ENCODE results near the gene TSPYL1.

TSPYL1 gene

GRCh38 chr6:116313101-116313776, 33.5 kb upstream of the TSPYL1 start:
- Histone ChIP-seq H3K4me1 (ENCODE audit: control insufficient read depth, insufficient read depth, low read length) (peaks cover 2% of the 10 kb centered on the region), H3K27me3 (ENCODE audit: control insufficient read depth, insufficient read depth, low read length) (no peaks in the 10 kb centered on the region), H3K9ac (ENCODE audit: low read length) (no peak overlapping the region), H3K36me3 (ENCODE audit: control insufficient read depth, insufficient read depth, low read length) (no peaks in the 10 kb centered on the region), H3K4me3 (ENCODE audit: low read length) (no peak overlapping the region), H3K27ac (ENCODE audit: low read depth, low read length) (no peak overlapping the region)

DNA sequence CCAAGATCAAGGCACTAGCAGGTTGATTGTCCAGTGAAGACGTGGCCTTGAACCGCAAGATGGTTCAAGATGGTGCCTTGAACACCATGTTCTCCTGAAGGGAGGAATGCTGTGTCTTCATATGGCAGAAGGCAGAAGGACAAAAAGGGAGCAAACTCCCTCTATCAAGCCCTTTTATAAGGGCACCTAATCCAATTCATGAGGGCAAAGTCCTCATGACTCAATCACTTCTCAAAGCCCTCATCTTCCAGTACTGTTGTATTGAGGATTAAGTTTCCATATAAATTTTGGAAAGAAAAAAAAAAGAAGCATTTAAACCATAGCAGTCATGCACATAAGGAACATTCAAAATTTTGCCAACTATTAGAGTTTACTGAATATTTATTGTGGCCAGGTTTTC, 29.9 kb upstream of the TSPYL1 start:
- H3K9ac ChIP-seq (ENCODE audit: low read length) = no peak overlapping the region
- no peak overlapping the region for H3K4me3 ChIP-seq (ENCODE audit: low read length)
- no peaks in the 10 kb centered on the region for H3K36me3 ChIP-seq (ENCODE audit: control insufficient read depth, insufficient read depth, low read length)
- peaks cover 2% of the 10 kb centered on the region for H3K4me1 ChIP-seq (ENCODE audit: control insufficient read depth, insufficient read depth, low read length)
- no peak overlapping the region for H3K27ac ChIP-seq (ENCODE audit: low read depth, low read length)
- H3K27me3 ChIP-seq (ENCODE audit: control insufficient read depth, insufficient read depth, low read length) = no peaks in the 10 kb centered on the region

- no peak overlapping the region for H3K4me3 ChIP-seq (ENCODE audit: low read length)
- H3K9ac ChIP-seq (ENCODE audit: low read length) = no peak overlapping the region
- no peak overlapping the region for H3K27ac ChIP-seq (ENCODE audit: low read depth, low read length)
- peaks cover 2% of the 10 kb centered on the region for H3K4me1 ChIP-seq (ENCODE audit: control insufficient read depth, insufficient read depth, low read length)
- H3K36me3 ChIP-seq (ENCODE audit: control insufficient read depth, insufficient read depth, low read length) = no peaks in the 10 kb centered on the region
- H3K27me3 ChIP-seq (ENCODE audit: control insufficient read depth, insufficient read depth, low read length) = no peaks in the 10 kb centered on the region
Measured at GRCh38 chr6:116309001-116309400, 29.3 kb upstream of the TSPYL1 start.

- Histone ChIP-seq H3K9ac (ENCODE audit: low read length) (no peak overlapping the region), H3K4me1 (ENCODE audit: control insufficient read depth, insufficient read depth, low read length) (no peaks in the 10 kb centered on the region), H3K27ac (ENCODE audit: low read depth, low read length) (no peak overlapping the region), H3K36me3 (ENCODE audit: control insufficient read depth, insufficient read depth, low read length) (no peaks in the 10 kb centered on the region), H3K4me3 (ENCODE audit: low read length) (no peak overlapping the region), H3K27me3 (ENCODE audit: control insufficient read depth, insufficient read depth, low read length) (no peaks in the 10 kb centered on the region)
Measured at GRCh38 chr6:116307633-116308032, 27.9 kb upstream of the TSPYL1 start.

DNA sequence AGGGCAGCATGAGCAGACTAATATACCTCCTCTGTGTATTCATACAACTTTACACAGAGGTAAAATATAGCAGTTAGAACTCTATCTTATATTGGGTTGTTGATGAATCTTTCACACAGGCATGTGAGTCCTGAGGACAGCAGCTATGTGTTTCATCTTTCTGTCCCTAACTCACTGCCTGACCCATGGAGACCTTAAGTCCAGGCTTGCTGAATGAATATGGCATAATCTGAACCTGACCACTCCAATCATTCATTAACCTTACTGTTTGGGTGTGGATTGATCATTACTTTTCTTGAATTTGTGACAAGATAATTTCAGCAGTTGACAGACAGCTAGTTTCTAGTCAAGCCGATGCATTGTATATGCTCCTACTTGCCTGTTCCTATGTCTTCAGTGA, 27.3 kb upstream of the TSPYL1 start:
- H3K4me1 ChIP-seq (ENCODE audit: control insufficient read depth, insufficient read depth, low read length) = no peaks in the 10 kb centered on the region
- no peaks in the 10 kb centered on the region for H3K27me3 ChIP-seq (ENCODE audit: control insufficient read depth, insufficient read depth, low read length)
- no peak overlapping the region for H3K27ac ChIP-seq (ENCODE audit: low read depth, low read length)
- H3K9ac ChIP-seq (ENCODE audit: low read length) = no peak overlapping the region
- H3K36me3 ChIP-seq (ENCODE audit: control insufficient read depth, insufficient read depth, low read length) = no peaks in the 10 kb centered on the region
- no peak overlapping the region for H3K4me3 ChIP-seq (ENCODE audit: low read length)

DNA sequence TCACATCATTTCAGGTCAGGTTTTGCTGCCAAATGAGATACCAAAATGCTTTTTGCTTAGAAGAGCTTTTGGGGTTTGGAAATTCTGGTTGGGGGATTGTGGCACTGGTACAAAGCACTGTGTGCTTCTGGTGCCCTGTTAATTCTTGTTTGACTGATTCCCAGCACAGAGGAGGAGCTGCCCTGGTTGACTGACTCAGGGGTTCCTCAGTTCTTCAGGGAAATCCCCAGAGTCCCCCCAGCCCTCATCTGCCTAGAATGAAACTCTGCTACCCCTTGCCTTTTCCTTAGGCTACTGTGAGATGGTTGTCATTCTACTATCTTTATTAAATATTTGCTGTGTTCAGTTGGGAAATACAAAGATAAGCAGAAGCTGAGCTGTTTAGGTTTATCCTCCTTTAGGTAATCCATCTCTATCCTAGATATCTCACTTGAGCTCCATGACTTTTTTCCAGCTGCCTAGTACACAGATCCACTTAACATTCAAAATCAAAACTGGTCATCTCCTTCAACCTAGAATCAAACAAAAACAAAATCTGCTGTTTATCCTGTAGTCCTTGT, 24.9 kb upstream of the TSPYL1 start:
- no peak overlapping the region for H3K9ac ChIP-seq (ENCODE audit: low read length)
- H3K4me3 ChIP-seq (ENCODE audit: low read length) = no peak overlapping the region
- H3K27ac ChIP-seq (ENCODE audit: low read depth, low read length) = no peak overlapping the region
- no peaks in the 10 kb centered on the region for H3K27me3 ChIP-seq (ENCODE audit: control insufficient read depth, insufficient read depth, low read length)
- H3K36me3 ChIP-seq (ENCODE audit: control insufficient read depth, insufficient read depth, low read length) = no peaks in the 10 kb centered on the region
- no peaks in the 10 kb centered on the region for H3K4me1 ChIP-seq (ENCODE audit: control insufficient read depth, insufficient read depth, low read length)

- Histone ChIP-seq H3K27me3 (ENCODE audit: control insufficient read depth, insufficient read depth, low read length) (no peaks in the 10 kb centered on the region), H3K27ac (ENCODE audit: low read depth, low read length) (no peak overlapping the region), H3K4me3 (ENCODE audit: low read length) (no peak overlapping the region), H3K36me3 (ENCODE audit: control insufficient read depth, insufficient read depth, low read length) (no peaks in the 10 kb centered on the region), H3K9ac (ENCODE audit: low read length) (no peak overlapping the region), H3K4me1 (ENCODE audit: control insufficient read depth, insufficient read depth, low read length) (no peaks in the 10 kb centered on the region)
Measured at GRCh38 chr6:116301104-116301503, 21.4 kb upstream of the TSPYL1 start.

DNA sequence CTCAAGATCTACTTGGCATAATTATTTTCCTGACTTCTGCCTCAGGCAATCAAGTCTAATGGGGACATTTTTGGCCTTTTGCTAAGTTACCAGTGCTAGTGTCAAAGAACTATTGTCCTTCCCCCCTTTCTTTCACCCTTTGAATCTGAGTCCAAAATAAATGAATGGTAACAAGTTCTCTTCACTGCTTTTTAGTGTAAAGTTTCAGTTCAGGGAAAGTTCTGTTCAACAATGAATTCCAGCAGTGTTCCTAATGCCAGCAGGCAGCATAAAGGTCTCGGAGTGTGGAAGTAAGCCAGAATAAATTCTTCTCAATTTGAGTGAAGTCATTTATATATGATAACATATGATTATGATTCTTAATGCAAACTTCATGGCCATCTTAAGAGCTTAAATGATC, 20.8 kb upstream of the TSPYL1 start:
- Histone ChIP-seq H3K9ac (ENCODE audit: low read length) (no peak overlapping the region), H3K4me1 (ENCODE audit: control insufficient read depth, insufficient read depth, low read length) (no peaks in the 10 kb centered on the region), H3K36me3 (ENCODE audit: control insufficient read depth, insufficient read depth, low read length) (no peaks in the 10 kb centered on the region), H3K27ac (ENCODE audit: low read depth, low read length) (no peak overlapping the region), H3K27me3 (ENCODE audit: control insufficient read depth, insufficient read depth, low read length) (no peaks in the 10 kb centered on the region), H3K4me3 (ENCODE audit: low read length) (no peak overlapping the region)

- H3K4me3 ChIP-seq (ENCODE audit: low read length) = no peak overlapping the region
Measured at GRCh38 chr6:116298973-116299372, 19.2 kb upstream of the TSPYL1 start.

GRCh38 chr6:116298273-116298672, 18.5 kb upstream of the TSPYL1 start:
- Histone ChIP-seq H3K27ac (ENCODE audit: low read depth, low read length) (no peak overlapping the region), H3K4me3 (ENCODE audit: low read length) (no peak overlapping the region), H3K27me3 (ENCODE audit: control insufficient read depth, insufficient read depth, low read length) (no peaks in the 10 kb centered on the region), H3K4me1 (ENCODE audit: control insufficient read depth, insufficient read depth, low read length) (no peaks in the 10 kb centered on the region), H3K9ac (ENCODE audit: low read length) (no peak overlapping the region), H3K36me3 (ENCODE audit: control insufficient read depth, insufficient read depth, low read length) (no peaks in the 10 kb centered on the region)

More at GRCh38 chr6:116298973-116299372, 19.2 kb upstream of the TSPYL1 start:
- H3K4me1 ChIP-seq (ENCODE audit: control insufficient read depth, insufficient read depth, low read length) = no peaks in the 10 kb centered on the region
- H3K27me3 ChIP-seq (ENCODE audit: control insufficient read depth, insufficient read depth, low read length) = no peaks in the 10 kb centered on the region
- no peak overlapping the region for H3K27ac ChIP-seq (ENCODE audit: low read depth, low read length)
- H3K36me3 ChIP-seq (ENCODE audit: control insufficient read depth, insufficient read depth, low read length) = no peaks in the 10 kb centered on the region
- no peak overlapping the region for H3K9ac ChIP-seq (ENCODE audit: low read length)

DNA sequence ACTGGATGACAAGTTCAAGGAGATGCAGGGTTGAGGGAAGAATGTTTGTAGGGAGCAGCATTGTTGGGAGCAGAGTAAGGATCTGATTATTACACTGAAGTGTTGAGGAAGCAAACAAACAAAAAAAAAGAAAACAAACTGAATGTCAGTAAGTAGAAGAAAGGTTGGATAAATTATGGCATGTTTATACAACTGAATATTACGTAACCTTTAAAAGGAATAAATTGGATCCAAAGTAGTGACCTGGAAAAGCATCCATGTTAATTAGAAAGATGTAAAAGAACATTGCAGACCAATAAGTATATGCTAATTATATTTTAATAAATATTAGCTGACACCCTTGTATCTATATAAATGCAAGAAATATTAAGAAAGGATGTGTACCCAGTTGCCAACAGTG, 12.8 kb upstream of the TSPYL1 start:
- H3K4me3 ChIP-seq (ENCODE audit: low read length) = no peak overlapping the region
- H3K27me3 ChIP-seq (ENCODE audit: control insufficient read depth, insufficient read depth, low read length) = no peaks in the 10 kb centered on the region
- H3K27ac ChIP-seq (ENCODE audit: low read depth, low read length) = no peak overlapping the region
- H3K36me3 ChIP-seq (ENCODE audit: control insufficient read depth, insufficient read depth, low read length) = no peaks in the 10 kb centered on the region
- H3K9ac ChIP-seq (ENCODE audit: low read length) = no peak overlapping the region
- H3K4me1 ChIP-seq (ENCODE audit: control insufficient read depth, insufficient read depth, low read length) = no peaks in the 10 kb centered on the region

DNA sequence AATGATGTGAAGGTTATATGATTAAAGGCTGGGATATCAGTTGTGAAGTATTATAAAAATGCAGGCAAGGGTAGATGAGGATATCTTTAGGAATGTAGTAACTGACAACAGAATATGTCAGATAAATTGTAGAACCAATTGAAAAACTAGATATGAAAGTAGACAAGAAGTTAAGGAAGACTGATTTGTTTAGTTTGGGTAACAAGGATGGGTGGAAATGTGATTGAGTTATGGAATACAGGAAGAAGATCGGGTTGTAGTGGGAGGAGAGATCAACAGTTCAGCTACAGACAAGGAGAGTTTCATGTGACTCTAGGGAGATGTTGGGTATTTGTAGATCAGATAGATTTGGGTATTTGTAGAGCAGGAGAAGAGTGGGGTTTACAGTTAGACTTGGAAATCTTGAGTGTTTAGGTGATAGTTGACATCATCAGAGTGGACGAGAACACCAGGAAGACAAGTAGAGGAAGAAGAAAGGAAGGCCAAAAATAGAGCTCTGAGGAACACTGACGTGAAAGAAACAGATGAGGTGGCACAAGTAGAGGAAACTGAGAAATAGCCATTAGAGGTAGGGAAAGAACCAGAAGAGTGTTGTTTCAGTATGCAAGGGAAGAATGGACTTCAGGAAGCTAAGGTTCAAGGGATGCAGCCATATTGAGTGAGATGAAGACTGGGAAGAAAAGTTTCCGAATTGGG, 12.1 kb upstream of the TSPYL1 start:
- no peak overlapping the region for H3K9ac ChIP-seq (ENCODE audit: low read length)
- H3K27me3 ChIP-seq (ENCODE audit: control insufficient read depth, insufficient read depth, low read length) = no peaks in the 10 kb centered on the region
- no peaks in the 10 kb centered on the region for H3K4me1 ChIP-seq (ENCODE audit: control insufficient read depth, insufficient read depth, low read length)
- H3K4me3 ChIP-seq (ENCODE audit: low read length) = no peak overlapping the region
- no peak overlapping the region for H3K27ac ChIP-seq (ENCODE audit: low read depth, low read length)
- H3K36me3 ChIP-seq (ENCODE audit: control insufficient read depth, insufficient read depth, low read length) = no peaks in the 10 kb centered on the region

- Histone ChIP-seq H3K4me3 (ENCODE audit: low read length) (no peak overlapping the region), H3K27me3 (ENCODE audit: control insufficient read depth, insufficient read depth, low read length) (no peaks in the 10 kb centered on the region), H3K9ac (ENCODE audit: low read length) (no peak overlapping the region), H3K4me1 (ENCODE audit: control insufficient read depth, insufficient read depth, low read length) (no peaks in the 10 kb centered on the region), H3K27ac (ENCODE audit: low read depth, low read length) (no peak overlapping the region), H3K36me3 (ENCODE audit: control insufficient read depth, insufficient read depth, low read length) (no peaks in the 10 kb centered on the region)
Measured at GRCh38 chr6:116290799-116291198, 11.1 kb upstream of the TSPYL1 start.

All from rectal smooth muscle tissue (tissue), 1 donor.